HEK293T (cell line): Measurements from ENCODE around the gene ECSCR.
"Not testable (repeated sequence)": the region's sequence is repeated elsewhere in the genome, so short reads cannot be mapped to it uniquely, and the experiment has no call there.

Source experiments
- ELF4 ChIP-seq: fragments of 450-650 bp; IDR thresholded peaks from 2 replicates; pipeline ENCODE4 v1.6.1; 2017; ENCODE audit warnings: antibody characterized with exemption
- TF ChIP-seq, protein P1 (sequence below): fragments of 450-650 bp; IDR thresholded peaks from 2 replicates; pipeline ENCODE4 v1.6.1; 2016

DNA sequence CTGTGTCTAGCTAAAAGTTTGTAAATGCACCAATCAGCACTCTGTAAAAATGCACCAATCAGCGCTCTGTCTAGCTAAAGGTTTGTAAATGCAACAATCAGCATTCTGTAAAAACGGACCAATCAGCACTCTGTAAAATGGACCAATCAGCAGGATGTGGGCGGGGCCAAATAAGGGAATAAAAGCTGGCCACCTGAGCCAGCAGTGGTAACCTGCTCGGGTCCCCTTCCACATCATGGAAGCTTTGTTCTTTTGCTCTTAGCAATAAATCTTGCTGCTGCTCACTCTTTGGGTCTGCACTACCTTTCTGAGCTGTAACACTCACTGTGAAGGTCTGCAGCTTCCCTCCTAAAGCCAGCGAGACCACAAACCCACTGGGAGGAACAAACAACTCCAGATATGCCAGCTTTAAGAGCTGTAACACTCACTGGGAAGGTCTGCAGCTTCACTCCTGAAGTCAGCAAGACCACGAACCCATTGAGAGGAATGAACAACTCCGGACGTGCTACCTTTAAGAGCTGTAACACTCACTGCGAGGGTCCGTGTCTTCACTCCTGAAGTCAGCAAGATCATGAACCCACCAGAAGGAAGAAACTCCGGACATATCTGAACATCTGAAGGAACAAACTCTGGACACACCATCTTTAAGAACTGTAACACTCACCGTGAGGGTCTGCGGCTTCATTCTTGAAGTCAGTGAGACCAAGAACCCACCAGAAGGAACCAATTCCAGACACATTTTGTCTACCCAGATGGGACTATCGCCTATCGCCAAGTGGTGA is 40.7 kb upstream of the ECSCR start:
- TF ChIP-seq ELF4: not testable (repeated sequence)
- TF ChIP-seq, protein P1, sequence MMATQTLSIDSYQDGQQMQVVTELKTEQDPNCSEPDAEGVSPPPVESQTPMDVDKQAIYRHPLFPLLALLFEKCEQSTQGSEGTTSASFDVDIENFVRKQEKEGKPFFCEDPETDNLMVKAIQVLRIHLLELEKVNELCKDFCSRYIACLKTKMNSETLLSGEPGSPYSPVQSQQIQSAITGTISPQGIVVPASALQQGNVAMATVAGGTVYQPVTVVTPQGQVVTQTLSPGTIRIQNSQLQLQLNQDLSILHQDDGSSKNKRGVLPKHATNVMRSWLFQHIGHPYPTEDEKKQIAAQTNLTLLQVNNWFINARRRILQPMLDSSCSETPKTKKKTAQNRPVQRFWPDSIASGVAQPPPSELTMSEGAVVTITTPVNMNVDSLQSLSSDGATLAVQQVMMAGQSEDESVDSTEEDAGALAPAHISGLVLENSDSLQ: not testable (repeated sequence)
